ENCODE measurements around the gene NFYB.
A peak's percentile ranks its signal among the peaks of the same experiment; 100 is the strongest.
"Not testable (repeated sequence)": the region's sequence is repeated elsewhere in the genome, so short reads cannot be mapped to it uniquely, and the experiment has no call there.

The NFYB gene

DNA sequence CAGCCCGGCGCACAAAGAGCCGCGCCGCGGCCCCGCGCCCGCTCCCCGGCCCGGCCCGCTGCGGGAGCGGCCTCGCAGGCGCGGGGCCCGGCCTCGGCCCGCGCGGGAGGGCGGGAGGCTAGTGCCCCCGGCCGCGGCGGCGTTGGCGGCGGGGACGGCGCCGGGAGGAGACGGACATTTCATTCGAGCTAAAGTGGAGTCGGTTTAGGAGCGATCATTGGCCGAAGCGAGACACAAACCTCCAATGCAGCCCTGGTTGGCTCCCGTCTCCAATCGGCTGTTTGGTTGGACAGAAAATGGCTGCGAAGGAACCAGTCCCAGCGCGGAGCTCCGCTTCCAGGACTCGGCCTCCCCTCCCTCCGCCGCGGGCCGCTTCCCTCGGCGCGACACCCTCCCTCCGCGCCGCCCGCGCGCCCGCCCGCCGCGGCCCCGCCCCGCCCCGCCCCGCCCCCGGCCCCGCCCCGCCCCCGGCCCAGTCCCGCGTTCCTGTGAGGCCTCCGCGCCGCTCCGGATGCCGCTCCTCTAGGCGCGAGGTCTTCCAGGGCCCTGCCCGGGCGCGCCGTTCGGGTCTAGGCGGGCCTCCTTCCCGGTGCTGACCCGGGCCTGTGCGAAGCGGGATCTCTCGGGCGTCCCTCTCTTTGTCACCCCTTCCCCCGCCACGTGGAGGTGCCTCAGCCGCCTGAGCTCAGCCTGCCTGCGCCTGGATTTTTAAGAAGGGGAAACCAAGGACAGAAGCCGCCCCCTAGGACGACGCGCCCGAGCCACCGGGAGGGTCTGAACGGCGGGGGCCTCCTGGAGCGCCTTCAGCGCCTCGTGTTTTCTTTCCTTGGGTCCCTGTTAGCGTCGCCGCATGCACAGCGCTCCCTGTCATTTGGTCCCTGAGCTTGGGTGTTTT lies at the start of gene NFYB:
Gene NFYB (minus strand): TSS at position 309 of the 895 bp plus-strand sequence. CDS start 2,757 bp downstream, outside the sequence.
- peak; percentile 84 to 87 for DNase-seq

DNA sequence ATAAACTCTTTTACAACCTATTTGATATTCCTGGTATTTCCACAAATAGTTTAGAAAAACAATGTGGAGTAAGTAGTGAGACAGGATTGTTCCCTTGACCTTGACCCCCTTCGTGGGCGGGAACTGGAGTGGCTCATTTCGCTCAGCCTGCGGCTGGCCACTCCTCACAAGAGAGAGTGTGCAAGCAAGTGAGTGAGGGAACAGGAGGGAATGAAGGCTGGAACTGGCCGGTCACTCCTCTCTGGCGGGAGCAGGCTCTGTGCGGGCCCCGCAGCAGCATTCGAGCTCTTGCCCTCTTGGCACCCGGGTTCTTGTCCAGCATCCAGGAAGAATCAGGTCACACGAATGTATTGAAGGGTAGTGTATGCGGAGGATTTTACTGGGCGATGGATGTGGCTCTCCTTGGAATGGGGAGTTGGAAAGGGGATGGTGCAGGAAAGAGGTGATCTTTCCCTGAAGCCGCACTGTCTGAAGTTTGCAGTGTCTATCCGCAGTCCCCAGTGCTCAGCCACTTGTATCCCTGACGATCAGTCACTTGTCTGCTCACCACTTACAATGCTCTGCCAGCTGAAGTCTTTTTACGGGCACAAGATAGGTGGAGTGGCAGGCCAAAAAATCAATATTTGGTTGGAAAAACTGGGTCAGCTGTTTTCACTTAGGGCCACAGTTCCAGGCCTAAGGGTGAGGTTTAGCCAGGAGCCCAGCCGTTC lies 49.6 kb upstream of the NFYB start:
- no peak for DNase-seq

DNA sequence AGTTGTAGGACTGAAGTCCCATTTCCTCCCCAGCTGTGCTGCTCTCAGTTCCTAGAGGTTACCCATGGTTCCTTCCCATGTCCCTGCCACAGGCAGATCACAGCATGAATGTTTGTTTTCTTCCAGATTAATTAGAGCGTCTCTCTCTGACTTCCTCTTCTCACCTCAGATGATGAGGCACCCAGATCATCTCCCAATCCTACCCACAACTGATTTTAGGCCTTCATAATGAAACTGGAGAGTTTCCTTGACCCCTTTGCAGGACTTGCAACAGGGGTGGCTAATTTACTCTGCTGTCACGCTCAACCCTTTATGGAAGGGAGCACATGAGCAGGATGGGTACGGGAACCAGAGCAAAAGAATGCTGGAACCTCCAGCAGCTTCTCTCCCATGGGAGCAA lies 45.4 kb upstream of the NFYB start:
- no peak for DNase-seq

DNA sequence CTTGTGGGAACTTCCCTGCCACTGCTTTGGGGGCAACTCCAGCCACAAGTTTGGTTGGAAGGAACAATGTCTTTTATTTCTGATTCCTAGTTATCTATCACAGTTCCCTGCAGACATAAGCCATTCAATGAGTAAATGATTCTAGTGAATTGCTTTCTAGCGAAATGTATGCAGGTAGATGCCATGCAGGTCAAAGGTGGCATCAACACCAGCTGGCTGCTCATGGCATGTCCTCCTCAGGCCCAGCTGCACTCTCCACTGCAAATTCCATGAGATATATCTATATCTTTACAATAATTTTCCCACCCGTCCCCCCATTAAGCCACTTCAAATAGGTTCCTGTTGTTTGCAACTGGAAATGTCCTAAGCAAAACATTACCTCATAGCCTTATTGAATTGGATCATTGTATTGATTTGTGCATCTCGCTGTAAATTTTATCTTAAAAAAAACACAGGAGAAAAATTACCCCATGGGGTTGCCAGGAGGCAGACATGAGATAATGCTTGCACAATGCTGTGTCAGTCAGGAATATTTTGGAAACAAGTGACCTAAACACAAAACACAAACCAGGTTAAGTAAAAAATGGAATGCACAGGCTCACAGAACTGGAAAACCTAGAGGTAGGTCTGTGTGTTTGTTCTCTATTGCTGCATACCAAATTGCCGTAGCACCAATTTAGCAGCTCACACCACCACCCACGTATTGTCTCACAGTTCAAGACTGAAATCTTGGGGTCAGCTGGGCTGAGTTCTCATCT lies 44.8 kb upstream of the NFYB start:
- no peak for DNase-seq

DNA sequence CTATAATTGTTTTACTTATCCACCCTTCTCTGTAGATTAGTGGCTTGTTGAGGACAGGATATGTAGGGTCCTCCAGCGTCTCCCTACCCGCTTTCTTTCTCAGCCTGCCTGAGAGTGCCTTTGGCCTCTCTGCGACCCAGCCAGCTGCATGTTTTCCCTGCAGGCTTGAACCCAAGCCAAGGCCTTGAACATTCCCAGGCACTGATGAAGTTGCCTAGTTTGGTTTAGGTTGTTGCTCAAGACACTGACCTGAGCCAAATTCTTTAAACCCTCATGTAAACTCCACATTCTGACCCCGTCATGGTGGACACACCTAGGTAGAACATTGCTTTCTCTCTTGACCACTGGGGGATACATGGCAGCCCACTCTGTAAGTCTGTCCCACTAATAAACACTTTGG lies 44.1 kb upstream of the NFYB start:
- DNase-seq, result no peak

DNA sequence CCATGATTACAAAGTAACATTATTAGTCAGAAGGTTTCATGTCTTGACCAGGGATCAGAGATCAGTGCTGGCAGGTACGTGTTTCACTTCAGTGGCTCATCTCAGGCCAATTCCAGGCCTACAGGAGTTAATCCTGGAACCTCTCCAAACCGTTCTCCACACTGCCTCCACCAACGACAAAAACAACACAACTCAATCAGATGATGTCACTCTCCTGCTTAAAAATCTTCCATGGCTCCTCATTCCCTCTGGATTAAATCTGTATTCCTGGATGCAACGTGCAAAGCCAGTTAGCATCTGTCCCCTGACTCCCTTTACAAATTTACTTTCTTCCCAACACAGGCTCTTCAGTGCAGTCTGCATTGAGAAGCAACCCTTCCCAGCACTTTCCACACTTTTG lies 43.3 kb upstream of the NFYB start:
- no peak for DNase-seq

DNA sequence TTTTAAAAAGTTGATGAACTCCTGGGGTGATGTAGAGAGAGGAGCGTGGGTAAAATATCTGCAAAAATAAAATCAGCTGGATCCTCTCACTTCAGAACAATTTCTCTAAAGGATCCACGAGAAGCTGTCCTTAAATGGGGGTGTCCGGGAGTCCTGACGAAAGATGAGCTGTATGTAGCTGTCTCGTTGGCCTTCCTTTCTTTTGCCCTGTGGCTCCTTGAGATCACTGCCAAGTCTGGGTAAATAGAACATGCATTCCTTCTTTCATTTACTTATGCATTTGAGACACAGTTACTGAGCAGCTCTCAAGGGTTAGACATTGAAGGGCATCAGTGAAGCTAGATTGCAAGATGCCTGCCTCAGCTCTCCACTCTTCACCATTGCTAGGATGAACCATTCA lies 42.4 kb upstream of the NFYB start:
- DNase-seq, result no peak

DNA sequence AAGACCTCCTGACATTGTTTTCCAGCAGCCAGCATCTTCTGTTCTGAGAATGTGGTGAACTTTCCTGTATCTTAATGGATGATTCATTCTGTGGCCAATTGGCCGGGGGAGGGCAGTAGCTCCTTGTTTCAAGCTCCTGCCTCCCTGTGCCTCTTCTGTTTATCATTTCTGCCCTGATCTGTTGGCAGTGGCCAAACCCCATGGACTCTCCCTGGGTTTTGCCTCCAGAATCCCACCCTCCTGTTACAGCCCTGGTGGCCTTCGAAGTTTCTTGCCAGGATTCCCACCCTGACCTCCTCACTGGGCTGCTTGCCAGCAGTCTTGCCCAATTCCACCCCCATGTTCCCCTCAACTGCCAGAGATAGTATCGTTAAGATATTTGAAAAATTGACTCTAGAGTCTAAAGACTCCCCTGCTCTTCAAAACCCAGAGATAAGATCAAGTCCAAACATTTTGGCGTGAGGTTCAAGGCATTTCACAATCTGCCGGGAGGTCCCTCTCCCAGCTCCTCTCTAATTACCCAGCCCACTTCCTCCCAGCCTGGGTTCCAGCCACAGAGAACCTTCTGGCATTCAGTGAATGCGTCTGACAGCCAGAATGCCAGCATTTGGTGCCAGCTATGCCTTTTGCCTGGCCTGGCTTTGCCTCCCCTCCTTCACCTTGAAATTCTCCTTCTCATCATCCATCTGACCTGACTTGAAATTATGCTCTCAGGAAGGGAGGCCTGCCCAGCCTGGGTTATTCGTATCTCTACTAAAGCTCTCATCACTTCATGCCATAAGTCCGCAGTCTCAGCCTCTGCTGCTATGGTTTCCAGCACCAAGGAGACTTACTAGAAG lies 39.9 kb upstream of the NFYB start:
- DNase-seq, result no peak

DNA sequence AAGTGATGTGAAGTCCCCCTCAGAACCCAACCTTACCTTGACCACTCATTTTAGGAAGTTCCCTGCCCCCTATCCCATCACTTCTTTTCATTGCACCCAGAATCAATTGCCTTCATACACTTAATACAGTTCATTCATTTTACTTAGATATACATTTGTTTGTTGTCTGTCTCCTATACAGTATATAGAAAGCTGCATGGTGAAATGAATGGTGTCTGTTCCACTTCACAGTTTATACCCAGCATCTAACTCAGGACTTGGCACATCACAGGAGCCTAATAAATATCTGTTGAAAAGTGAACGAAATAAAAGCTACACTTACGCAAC lies 39.3 kb upstream of the NFYB start:
- no peak for DNase-seq

DNA sequence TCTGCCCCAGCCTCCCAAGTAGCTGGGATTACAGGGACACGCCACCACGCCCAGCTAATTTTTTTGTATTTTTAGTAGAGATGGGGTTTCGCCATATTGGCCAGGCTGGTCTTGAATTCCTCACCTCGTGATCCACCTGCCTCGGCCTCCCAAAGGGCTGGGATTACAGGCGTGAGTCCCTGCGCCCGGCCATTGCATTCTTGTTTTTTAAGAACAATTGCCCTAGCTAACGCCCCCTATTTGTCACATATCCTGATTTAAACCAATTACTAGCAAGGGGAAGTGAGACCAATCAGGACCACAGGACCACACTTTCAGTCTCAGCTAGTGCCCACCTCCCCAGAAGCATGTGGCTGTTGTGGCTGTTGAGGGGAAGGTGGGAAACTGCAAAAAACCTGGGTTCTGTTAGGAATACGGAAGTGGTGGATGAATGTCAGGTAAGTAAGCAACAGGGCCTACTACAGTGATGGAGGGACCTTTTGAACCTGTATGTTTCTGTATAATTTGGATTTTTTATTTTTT lies 37.8 kb upstream of the NFYB start:
- no peak for DNase-seq

DNA sequence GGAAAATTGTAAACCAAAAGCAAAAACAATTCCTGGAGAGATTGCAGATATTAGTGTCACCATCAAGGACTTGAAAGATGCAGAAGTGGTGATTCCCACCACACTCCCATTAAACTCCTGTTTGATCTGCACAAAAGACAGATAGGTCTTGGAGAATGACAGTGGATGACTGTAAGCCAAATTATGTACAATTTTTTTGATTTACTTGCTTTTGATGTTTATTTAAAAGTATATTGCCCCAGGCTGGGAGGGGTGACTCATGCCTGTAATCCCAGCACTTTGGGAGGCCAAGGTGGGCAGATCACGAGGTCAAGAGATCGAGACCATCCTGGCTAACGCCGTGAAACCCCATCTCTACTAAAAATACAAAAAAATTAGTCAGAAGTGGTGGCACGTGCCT lies 35.8 kb upstream of the NFYB start:
- DNase-seq, result not testable (repeated sequence)

DNA sequence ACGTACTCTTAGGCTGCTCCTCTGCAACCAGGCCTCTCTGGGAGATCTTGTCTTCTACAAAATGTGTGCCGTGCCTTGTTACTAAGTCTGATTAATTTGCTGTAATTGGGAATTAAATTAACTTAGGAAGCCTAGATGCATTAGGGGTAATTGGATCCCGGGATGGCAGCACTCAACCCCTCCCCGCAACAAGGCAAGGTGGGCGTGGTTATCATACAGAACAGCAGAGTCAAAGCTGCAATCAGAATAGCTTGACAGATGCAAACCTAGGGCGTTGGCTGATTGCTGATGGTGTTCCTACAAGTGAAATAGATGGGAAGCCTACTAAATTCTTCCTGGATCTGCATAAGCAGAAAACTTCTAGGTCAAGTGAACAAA lies 34.5 kb upstream of the NFYB start:
- no peak for DNase-seq

DNA sequence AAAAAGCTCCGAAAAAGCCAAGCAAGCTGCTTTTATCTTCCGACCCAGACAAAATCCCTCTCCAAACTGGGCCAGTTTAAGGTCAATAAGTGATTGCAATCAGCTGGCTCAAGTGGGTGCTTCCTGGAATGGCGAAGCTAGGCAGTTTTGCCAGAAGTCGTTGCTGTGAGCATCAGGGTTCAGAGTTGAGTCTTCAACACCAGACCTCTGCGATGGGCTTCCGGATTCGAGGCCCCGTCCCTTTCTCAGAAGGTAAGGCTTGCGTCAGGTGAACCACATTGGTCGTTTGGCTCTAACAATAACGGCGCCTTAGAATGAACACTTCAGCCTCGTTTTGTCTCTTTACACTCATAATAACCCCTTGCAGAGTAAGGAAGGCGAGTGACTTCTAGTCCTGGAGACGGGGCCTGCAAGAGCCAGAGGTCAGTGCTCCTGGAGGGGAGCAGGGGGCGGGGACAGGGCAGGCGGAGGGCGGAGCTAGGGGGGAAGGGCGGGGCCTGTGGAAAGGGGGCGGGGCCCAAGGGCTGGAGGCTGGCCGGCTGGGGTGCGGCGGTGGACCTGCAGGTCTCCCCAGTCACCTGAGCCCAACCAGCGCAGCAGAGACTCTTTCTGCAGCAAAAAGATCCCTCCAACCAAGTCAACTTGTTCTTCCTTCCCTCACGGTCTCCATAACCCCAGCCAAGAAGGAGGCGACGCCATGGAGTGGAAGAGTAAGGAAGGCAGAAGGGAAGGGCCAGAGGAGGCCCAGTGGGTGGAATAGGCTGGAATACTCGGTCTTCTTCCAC lies 34.0 kb upstream of the NFYB start:
- no peak for DNase-seq

DNA sequence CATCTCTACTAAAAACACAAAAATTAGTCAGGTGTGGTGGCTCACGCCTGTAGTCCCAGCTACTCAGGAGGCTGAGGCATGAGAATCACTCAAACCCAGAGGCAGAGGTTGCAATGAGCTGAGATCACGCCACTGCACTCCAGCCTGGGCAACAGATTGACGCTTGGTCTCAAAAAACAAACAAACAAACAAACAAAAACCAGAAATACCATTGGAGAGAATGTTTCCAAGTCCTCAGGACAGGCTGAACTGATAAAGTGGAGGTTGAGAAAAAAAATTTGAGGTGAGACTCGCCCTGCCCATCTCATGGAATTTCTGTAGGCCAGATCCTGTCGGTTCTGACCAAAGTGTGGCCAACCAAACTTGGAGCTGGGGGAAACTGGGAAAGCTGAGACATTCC lies 30.6 kb upstream of the NFYB start:
- DNase-seq, result no peak

DNA sequence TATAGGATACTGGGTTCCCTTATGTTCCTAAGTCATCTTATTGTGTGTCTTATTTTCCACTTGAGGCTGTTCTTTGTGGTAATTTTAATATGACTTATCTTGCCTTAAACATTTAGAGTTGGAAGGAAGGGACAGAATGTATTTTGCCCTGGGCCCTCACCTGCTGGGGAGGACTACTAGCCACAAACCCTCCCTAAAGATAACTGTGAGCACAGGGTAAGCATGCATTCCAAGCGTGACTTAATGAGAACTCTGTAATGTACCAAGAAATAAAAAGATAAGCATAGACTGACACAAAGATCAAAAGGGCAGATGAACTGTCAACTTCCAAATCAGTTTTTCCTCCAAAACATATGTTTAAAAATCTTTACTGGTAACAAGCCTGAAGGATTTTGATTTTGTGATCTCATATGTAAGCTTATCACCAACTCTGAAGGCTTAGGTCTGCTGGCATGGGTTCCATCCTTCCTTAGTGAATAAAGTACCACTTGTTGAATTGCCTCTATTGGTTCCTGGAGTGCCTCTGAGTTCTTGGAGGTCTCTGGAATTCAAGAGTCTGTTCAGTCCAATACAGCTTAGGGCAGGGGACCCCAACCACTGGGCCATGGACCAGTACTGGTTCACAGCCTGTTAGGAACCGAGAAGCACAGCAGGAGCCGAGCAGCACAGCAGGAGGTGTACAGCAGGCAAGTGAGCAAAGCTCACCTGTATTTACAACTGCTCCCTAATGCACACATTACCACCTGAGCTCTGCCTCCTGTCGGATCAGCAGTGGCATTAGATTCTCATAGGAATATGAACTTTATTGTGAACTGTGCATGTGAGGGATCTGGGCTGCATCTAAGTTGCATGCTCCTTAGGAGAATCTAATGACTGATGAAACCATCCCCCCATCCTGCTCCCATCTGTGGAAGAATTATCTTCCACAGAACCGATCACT lies 29.8 kb upstream of the NFYB start:
- DNase-seq, result no peak

DNA sequence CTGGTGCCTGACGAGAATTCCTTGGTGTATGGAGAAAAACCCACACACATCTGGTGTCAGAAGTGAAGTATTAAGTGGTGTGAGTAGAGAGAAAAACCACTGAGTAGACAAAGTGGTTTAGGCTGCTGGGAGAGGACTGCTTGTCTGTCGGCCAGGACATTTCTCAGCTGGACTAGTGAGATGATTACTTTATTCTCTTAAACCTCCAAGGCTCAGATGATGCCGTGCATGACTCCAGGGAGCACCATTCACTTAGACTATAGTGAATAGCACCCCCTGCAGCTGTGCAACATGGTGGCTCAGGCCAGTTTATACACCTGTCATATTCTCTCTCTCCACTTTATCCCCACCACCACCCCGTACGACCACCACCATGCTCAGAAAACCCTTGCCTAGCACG lies 28.5 kb upstream of the NFYB start:
- DNase-seq, result no peak

DNA sequence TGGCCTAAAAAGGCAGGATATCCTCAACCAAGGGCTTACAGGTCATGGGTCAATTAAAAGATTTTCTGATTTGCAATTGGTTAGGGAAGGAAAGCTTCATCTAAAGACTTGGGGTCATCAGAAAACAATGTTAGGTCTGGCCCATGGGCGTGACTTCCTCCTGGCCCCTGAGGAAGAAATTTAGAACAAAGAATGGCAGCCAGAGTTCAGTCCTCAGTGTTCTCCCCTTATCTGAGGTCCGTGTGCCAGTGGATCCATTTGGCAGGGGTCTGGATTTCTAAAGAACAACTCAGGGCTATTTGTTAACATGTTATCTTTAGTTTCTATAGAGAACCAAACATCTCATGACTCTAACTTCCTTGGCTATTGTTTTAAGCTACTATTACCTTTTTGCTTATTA lies 27.8 kb upstream of the NFYB start:
- no peak for DNase-seq

DNA sequence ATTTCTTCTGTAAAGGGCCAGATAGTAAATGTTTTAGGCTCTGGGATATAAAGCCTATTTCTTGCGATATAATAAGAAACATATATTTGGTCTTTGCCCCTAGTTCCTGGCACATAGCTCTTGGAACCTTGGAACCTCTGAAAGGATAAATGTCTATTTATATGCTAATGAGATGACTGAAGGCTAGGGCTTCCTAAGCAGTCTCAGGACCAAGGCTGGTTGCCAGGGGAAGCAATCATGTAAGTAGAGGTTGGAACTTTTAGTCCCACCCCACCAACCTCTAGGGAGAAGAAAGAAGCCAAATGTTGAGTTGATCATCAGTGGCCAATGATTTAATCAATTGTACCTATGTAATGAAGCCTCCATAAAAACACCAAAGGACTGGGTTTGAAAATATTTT lies 26.6 kb upstream of the NFYB start:
- no peak for DNase-seq

DNA sequence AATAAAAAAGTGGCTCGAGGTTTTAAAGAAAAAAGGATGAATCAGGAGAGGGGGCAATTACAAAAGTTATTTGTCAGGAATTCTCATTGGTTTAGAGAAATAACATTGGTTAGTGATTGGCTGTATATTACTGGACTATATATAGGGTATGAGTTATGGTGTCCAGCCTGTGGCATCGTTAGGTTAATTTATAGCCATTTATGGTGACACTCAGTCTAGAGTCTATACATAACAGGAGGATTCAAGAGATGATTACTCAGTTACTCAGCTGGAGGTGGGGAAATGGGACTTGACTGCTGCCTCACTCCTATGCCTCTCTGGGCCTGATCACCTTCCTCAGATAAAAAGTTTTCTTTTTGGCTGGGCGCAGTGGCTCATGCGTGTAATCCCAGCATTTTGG lies 25.6 kb upstream of the NFYB start:
- DNase-seq, result no peak

DNA sequence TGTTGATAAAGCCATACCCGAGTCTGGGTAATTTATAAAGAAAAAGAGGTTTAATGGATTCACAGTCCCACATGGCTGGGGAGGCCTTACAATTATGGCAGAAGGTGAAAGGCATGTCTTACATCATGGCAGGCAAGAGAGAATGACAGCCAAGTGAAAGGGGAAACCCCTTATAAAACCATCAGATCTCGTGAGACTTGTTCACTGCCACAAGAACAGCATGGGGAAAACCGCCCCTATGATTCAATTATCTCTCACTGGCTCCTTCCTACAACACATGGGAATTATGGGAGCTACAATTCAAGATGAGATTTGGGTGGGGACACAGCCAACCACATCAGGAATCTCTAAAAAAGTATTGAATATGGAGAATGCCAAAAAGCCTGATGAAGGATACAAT lies 25.0 kb upstream of the NFYB start:
- not testable (repeated sequence) for DNase-seq
